ENCODE data around the gene FEZ2. TPM values are rescaled to one million over a fixed set of nuclear protein-coding genes. Genes with fewer than 3 reads are reported as not detected.

The FEZ2 gene
- total RNA-seq, 1 experiment from 2014 or later, result 153 TPM

DNA sequence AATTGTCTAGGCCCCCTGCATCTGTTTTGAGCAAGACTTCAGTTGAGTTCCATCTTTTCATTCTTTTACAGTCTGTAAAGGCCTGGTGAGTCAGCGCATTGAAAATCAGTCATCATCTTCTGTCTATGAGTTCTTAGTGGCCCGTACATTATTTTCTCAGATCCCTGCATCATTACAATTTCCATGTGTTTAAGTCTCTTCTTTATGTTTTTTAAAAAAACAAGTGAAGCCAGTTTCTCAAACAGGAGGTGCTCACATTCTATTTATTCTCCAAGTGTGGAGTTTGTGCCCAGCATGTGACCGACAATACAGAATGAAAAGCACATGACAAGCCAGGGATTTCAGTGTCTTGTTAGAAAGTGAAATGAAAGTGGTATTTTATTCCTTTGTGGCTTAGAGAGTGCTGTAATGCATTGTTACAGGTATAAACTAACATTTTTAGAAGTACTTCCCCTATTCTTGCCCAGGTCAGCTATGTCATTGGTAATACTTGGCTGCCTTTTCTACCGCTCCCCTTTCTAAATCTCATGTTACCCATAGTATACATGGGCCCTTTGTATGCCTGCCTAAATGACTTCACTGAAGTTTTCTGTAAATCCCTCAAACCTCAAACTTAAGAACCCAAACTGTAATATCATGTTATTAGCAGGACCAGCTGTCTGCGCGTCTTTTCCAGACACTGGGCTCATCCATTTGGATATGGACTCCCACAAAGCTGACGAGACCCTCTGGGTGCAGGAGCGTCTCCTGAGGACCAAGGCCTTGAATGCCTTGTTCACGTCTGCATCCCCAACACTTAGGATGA lies 67.6 kb downstream of the FEZ2 start:
- DNase-seq (ENCODE audit: low read depth), result peak; percentile 32

DNA sequence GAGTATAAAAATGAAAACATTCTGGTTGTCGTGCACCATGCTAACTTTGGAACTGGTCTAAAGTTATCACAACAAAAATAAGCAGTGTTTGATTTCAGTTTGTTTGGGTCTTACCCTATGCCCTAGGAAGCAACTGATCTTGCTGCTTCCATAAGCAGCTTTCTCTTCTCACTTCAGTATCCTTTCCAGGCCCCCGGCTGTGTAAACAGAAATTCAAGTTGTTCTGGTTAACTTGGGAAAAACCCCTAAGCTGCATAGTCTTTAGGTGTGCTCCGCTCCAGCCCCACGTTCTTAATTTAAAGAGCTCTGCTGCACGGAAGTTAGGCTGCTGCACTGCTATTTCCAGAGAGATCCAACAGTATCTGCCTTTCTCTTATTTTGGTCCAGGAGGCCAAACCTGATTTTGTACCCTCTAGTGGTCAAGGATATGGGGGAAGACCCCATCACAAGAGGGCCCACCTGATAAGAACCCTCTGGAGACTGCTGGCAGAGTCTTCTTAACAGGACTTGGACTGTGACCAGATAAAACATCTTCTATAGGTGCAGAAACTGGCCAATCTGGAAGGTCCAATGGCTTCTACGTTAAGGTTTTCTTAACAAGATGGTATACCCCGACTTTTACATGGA lies 69.1 kb downstream of the FEZ2 start:
- DNase-seq (ENCODE audit: low read depth), result no peak

DNA sequence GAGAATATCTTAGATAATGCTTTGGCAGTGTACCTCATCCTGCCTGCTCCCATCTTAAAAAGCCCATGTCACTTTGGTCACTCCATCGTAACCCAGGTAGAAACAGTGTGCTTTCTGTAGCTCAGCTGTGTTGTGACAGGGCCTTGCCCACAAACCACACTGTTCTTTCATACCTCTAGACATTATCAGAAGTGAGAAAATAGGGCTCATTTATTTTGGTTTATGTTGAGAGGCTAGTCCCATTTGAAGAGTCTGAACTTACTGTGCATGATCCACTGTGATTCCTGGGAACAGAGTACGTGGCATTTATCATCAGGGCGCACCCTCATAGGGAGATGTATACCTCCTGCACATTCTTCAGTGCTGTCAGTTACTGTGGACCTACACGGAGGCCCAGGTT lies 69.7 kb downstream of the FEZ2 start:
- DNase-seq (ENCODE audit: low read depth), result no peak

DNA sequence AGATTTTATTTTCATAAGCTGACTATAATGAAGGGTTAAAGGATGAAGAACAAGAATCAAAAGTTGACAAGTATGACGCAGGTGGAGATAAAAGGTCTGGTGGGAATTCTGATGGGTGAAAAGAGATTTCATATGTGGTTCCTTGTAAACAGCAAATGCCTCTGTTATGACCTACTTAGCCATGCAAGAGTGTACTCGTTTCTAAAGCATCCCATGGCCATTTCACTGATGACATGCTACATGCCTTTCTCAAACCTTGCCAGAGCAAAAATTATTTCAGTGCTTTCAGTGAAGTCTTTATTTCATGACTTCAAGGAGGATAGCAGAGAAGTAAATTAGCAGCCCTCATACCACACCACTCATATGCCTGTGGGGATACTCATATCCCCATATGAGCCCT lies 71.7 kb downstream of the FEZ2 start:
- DNase-seq (ENCODE audit: low read depth), result no peak

DNA sequence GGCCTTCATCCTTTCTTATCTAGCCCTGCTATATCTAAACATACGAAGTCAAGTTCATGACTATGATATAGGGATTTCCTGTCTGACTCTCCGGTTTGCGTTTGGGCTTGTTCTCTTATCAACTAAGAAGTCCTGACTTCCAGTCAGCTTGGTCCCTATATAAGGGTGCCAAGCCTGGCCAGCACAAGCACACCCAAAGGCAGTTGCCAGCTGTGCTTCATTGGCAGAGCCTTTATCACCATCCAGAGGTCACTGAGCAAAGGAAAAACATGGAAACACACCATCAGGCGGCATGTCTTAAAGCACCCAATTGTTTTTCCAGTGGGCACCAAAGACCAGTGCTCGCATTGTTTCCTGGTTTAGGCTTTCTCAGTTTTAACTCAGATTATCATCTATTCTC lies 72.7 kb downstream of the FEZ2 start:
- DNase-seq (ENCODE audit: low read depth), result no peak

DNA sequence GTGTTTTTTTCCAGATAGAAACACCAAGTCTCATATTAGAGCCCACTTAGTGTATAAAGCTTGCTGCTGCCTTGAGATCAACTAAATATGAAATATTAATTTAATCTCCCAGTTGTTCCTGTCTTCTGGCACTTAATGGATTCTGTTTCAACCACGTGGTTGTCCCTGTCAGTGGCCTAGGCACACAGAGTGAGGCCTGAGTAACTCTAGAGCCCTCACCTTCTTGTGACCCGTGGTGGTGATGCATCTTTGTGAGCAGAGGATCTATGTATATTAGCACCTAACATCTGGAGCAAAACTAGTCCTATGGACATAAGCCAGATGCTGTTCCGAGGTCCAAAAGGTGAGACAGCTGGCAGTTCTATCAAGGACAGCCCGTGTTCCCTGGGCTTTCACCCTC lies 74.8 kb downstream of the FEZ2 start:
- DNase-seq (ENCODE audit: low read depth), result no peak

DNA sequence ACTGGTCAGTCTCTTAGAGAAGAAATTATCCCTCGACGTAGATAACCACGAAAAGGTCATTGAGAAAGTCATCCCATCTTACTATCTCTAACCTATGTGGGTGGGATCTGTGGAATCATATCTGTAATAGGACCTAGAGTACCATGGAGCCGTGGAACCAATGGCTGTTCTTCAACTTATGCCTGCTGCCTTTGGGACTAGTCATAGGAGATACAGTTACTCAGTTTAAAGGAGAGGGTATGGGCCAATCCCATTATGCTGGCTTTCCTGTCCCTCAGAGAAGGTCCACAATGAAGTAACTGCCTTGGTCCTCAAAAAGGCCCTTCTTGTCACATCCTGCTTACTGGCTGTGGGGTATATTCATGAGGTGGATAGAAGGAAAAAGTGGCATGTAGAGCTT lies 77.5 kb downstream of the FEZ2 start:
- no peak for DNase-seq (ENCODE audit: low read depth)

DNA sequence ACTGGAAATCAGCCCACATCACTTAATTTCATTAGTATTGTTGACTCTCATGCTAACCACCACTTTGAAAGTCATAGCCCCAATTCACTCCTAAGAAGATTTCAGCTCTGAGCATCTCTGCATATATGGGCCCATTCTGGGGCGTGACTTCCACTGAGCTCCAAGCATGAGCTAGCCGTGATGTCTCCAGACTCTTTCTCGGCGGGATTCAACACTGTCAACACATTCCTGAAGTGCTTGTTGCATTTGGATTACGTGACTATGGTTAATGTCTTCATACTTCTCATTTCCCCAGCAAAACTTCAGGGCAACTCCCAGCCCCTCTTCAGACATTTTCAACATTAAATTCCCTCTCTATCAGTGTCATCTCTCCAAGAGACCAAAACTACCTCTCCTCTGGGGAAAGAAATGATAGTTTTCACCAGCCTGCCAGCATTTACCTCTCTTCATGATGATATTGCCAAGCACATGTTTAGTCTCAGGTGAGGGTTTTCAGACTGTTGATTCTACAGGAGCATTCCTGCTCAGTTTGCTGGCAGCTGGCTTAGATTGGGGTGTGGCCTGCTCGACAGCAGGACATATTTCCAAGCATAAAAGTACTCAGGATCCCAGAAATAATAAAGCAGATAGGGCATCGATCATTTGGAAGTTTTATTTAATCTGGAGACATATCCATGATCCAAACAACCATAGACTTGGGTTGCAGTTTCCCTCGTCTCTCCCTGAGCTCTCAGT lies 81.7 kb downstream of the FEZ2 start:
- no peak for DNase-seq (ENCODE audit: low read depth)

DNA sequence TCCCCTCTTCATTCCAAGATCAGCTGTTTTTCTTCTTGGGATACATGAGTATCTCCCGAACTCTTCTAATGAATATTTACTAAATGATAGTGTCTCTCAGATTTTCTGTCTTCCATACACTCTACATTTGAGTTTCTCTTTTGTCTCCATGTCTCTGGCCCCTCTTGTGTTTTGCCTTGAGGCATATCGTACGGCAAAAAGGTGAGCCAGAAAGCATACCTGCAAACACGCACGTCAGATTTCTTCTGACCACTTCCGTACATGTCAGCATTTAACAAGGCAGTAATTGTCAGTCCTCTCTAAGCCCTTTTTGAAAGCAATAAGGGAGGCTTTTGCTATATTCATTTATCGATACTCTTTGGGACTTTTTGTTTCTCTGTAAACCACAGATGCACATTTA lies 82.4 kb downstream of the FEZ2 start:
- no peak for DNase-seq (ENCODE audit: low read depth)

DNA sequence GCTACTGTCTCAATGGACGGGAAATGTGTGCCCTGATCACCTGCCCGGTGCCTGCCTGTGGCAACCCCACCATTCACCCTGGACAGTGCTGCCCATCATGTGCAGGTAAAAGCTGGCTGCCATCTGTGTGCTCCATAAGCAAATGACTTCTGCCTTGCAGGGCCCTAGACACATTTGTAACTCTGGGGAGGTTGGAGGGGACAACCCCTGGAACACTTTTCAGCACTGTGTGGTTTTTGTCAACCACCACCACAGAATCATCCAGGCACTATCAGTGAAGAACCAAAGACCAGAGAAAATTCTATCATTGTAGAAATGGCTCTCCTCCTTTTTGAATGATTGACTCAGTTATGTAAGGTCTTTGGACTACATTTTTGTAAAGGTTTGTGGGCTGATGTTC lies 84.3 kb downstream of the FEZ2 start:
- DNase-seq (ENCODE audit: low read depth), result no peak

DNA sequence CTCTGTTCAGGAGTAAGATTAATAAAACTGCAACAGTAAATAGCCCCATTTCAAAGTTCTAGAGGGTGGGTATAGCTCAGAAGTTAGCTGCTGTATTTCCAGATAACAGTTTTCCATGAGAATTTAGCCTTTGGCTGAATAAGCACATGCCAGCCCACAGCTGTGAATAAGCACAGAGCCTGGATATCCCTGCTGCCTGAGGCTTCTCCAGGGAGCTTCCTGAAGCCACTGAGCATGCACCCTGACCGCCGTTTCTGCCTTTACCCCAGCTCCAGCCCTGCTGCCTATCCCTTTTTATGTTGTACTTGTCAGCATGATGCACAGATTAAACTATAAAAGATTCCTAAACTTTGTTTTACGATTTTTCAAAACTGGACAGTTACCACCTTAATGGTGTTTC lies 85.3 kb downstream of the FEZ2 start:
- DNase-seq (ENCODE audit: low read depth), result no peak

DNA sequence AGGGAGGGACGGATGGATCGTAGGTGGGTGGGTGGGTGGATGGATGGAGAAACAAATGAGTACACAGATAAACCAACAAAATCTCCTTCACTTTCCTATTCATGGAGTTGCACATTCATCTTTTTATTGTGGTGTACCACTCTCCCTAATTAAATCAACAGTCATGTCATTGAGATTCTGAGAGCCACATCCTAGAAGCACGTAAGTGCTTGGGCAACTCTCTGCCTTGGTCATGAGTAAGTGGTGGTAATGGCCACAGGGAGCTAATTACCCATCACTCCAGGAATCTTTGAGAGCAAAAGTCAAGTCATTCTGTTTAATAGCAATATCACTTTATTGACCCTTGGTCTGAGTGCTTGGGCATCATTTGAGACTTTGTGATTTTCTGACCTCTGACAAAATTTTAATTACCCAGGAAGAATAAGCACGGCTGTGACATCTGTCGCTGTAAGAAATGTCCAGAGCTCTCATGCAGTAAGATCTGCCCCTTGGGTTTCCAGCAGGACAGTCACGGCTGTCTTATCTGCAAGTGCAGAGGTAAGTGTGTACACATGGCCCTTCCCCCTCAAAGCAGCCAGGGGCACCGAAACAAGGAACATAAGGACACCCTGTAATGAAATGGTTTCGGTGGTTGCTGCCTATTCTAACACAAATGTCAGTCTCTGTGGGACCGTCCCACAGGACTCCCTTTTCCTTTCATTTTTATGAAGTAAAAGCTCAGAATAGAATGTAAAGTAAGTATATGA lies 85.9 kb downstream of the FEZ2 start:
- DNase-seq (ENCODE audit: low read depth), result peak; percentile 65

DNA sequence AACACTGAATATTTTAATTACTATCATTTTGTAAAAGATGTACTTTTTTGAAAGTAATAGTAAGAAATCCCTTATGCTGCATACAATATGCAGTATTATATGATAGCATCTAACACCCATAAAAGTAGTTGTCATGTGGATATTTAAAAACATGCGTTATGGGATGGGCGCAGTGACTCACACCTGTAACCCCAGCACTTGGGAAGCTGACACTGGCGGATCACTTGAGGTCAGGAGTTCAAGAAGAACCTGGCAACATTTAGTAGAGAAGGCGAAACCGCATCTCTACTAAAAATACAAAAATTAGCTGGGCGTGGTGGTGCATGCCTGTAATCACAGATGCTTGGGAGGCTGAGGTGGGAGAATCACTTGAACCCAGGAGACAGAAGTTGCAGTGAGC lies 88.9 kb downstream of the FEZ2 start:
- DNase-seq (ENCODE audit: low read depth), result no peak

DNA sequence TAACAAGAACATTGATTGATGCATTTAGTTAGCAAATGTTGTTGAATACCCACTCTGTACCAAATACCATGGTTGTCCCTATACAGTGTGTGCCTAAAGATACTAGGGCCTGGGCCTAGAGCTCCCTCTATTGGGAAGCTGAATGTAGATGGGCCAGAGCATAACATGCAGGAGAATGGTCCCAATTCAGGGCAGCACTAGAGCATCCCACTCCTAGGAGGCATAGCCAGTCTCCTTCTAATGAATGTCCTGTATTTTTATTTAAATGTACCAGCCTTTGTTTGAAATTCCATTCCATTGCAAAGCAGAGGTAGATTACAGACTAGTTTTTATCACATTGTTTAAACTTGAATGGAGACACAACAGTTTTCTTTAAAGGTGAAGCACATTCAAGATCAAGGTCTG lies 90.6 kb downstream of the FEZ2 start:
- peak; percentile 69 for DNase-seq (ENCODE audit: low read depth)

Other genes starting within 250 kb of the FEZ2 start
- gene CRIM1, start 242.4 kb downstream of the FEZ2 start, total RNA-seq (2014; rRNA removed; shearing (Covaris generic)), result 98.2 and 186 TPM in 2 replicates
- 34.0 and 44.7 TPM in 2 replicates for gene VIT, start 98.5 kb upstream of the FEZ2 start, total RNA-seq (2014; rRNA removed; shearing (Covaris generic))